GM12892 (cell line): ENCODE data around the gene ABCA3.

Experiments
- POLR2A ChIP-seq: IDR thresholded peaks from 2 replicates; pipeline ENCODE4 v1.6.1; 2011; ENCODE audit warnings: low read depth, low read length, control low read depth
- POLR2AphosphoS5 ChIP-seq: IDR thresholded peaks from 2 replicates; pipeline ENCODE4 v1.6.1; 2011; ENCODE audit warnings: low read depth, low read length, control low read depth
- TAF1 ChIP-seq: IDR thresholded peaks from 2 replicates; pipeline ENCODE4 v1.6.1; 2011; ENCODE audit warnings: low read depth, mild to moderate bottlenecking, control low read depth, low read length, borderline replicate concordance

DNA sequence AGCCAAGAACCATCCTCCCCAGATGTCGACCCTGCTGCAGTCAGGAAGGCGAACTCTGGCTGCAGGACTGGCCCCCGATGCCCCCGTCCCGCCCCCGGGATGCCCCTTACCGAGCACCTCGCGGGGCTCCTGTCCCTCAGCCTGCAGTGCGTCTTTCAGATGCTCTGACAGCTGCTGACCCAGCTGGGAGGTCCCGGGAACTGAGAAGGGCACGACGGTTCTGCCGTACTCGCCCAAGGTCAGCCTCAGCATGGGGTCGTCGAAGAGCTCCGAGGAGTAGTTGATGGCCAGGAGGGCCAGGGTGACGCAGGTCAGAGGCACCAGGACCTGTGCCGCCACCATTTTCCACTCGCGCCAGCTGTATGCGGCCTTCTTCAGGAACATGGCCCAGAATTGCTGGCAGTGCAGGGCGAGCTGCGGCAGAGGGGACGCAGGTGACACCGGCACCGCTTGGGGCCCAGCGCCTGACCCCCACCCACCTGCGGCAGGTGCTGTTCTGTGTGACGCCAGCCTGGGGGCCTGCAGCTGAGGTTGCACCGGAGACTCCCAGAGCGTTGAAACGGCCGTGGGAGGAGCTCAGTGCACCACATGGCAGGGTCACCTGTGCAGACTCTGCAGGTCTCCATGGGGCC, 52.5 kb downstream of the ABCA3 start:
- TF ChIP-seq POLR2A (no peak), POLR2AphosphoS5 (no peak), TAF1 (no peak)
